Measurements from ENCODE around the gene LAT. TPM values are rescaled to one million over a fixed set of nuclear protein-coding genes. Genes with fewer than 3 reads are reported as not detected.

The LAT gene
- total and polyA plus RNA-seq, 2 of the 13 experiments (the other 11 are each of a cell fraction or from before 2014, with no cell fraction given), result 2.0 to 3.0 TPM

DNA sequence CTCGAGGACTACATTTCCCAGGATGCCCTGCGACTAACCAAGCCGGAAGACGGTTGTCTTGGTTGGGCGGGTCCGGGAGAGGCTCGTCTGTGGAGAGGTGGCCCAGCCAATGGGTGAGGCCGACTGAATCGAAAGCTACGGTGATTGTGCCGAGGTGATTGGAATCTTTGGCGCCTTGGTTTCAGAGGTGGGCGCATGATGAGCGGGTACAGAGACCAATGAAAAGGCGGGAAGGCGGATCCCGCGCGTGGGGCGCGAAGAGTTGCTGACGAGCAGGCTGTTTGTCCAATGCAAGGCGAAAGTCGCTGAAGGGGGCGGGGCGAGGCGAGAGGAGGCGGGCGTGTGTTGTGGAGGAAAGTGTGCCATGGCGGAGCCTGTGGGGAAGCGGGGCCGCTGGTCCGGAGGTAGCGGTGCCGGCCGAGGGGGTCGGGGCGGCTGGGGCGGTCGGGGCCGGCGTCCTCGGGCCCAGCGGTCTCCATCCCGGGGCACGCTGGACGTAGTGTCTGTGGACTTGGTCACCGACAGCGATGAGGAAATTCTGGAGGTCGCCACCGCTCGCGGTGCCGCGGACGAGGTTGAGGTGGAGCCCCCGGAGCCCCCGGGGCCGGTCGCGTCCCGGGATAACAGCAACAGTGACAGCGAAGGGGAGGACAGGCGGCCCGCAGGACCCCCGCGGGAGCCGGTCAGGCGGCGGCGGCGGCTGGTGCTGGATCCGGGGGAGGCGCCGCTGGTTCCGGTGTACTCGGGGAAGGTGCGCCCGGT lies 34.0 kb upstream of the LAT start, which contains the start of gene NFATC2IP (continued):
- TF ChIP-seq PAXIP1 (CRISPR knock-in tag; conservative IDR thresholded peaks at IDR 0.05) (peak; percentile 46), ATF7-NPFF (CRISPR knock-in tag; IDR thresholded peaks at IDR 0.05; ENCODE audit: low read depth) (peak; percentile 75; the same call in 1 of the 2 replicates), ZNF253 (CRISPR knock-in tag; IDR thresholded peaks at IDR 0.05; ENCODE audit: borderline replicate concordance) (peak; percentile 28; the same call in 1 of the 2 replicates), ZNF841 (CRISPR knock-in tag; IDR thresholded peaks at IDR 0.05; ENCODE audit: borderline replicate concordance) (no peak), ZFP36L2 (CRISPR knock-in tag; IDR thresholded peaks at IDR 0.05) (no peak), AHDC1 (CRISPR knock-in tag; IDR thresholded peaks at IDR 0.05; ENCODE audit: borderline replicate concordance) (no peak), HMGXB4 (CRISPR knock-in tag; IDR thresholded peaks at IDR 0.05; ENCODE audit: borderline replicate concordance in 1 of 2, low read depth in 1 of 2) (peak; percentile 70 to 81; a peak in 3 of 4 replicates), THRA (CRISPR knock-in tag; IDR thresholded peaks at IDR 0.05; ENCODE audit: borderline replicate concordance) (no peak; the same call in 1 of the 2 replicates), E2F5 (CRISPR knock-in tag; conservative IDR thresholded peaks at IDR 0.05) (peak; percentile 96), PAX8 (CRISPR knock-in tag; IDR thresholded peaks at IDR 0.05; ENCODE audit: borderline replicate concordance) (peak; percentile 84; the same call in 1 of the 2 replicates), GABPA (IDR thresholded peaks at IDR 0.05; ENCODE audit: low read depth, low read length) (peak; percentile 84), GABPA (CRISPR knock-in tag; IDR thresholded peaks at IDR 0.05; ENCODE audit: low read depth) (peak; percentile 98), MEIS2 (CRISPR knock-in tag; IDR thresholded peaks at IDR 0.05) (peak; percentile 21; the same call in 1 of the 2 replicates), DNMT3B (CRISPR knock-in tag; conservative IDR thresholded peaks at IDR 0.05) (0 out of 2 replicates have a peak, but pooled peaks have one; percentile 80)

Measured in HepG2 (cell line).